Measurements from ENCODE around the gene TBC1D9.

Gene TBC1D9

GRCh38 chr4:140571620-140572019 is 184.6 kb downstream of the TBC1D9 start:
- no peak overlapping the region for H3K4me3 ChIP-seq (replicated peaks; ENCODE audit: low read depth, low read length)
- TF ChIP-seq, protein P1, sequence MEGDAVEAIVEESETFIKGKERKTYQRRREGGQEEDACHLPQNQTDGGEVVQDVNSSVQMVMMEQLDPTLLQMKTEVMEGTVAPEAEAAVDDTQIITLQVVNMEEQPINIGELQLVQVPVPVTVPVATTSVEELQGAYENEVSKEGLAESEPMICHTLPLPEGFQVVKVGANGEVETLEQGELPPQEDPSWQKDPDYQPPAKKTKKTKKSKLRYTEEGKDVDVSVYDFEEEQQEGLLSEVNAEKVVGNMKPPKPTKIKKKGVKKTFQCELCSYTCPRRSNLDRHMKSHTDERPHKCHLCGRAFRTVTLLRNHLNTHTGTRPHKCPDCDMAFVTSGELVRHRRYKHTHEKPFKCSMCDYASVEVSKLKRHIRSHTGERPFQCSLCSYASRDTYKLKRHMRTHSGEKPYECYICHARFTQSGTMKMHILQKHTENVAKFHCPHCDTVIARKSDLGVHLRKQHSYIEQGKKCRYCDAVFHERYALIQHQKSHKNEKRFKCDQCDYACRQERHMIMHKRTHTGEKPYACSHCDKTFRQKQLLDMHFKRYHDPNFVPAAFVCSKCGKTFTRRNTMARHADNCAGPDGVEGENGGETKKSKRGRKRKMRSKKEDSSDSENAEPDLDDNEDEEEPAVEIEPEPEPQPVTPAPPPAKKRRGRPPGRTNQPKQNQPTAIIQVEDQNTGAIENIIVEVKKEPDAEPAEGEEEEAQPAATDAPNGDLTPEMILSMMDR (IDR thresholded peaks at IDR 0.05; ENCODE audit: low read length, missing control alignments), result no peak
- no peak for DNase-seq (ENCODE audit: low read depth)
